Hepatocyte (in vitro differentiated cells): Measurements from ENCODE around the gene CARS1. TPM values are rescaled to one million over a fixed set of nuclear protein-coding genes. Genes with fewer than 3 reads are reported as not detected.

ENCODE experiments used
- DNase-seq: peaks from one replicate; pipeline ENCODE4 v3.0.0-alpha.2; 2016; ENCODE audit warnings: low spot score
- H2AFZ ChIP-seq: fragments of 200-600 bp; sonication (generic); 2 replicates; pipeline ENCODE4 v1.6.0; 2016; ENCODE audit warnings: antibody characterized with exemption, mild to moderate bottlenecking
- H3K27ac ChIP-seq: fragments of 200-600 bp; sonication (generic); 2 replicates; pipeline ENCODE4 v1.5.1; 2016; ENCODE audit warnings: mild to moderate bottlenecking
- H3K27me3 ChIP-seq: fragments of 200-600 bp; sonication (generic); 2 replicates; pipeline ENCODE4 v1.6.1; 2016
- H3K36me3 ChIP-seq: fragments of 200-600 bp; sonication (generic); replicated peaks from 2 replicates; pipeline ENCODE4 v1.5.1; 2016; ENCODE audit warnings: low read depth; ENCODE audit not compliant: insufficient read depth
- H3K4me1 ChIP-seq: fragments of 200-600 bp; sonication (generic); 2 replicates; pipeline ENCODE4 v1.5.1; 2016; ENCODE audit warnings: mild to moderate bottlenecking, moderate library complexity; ENCODE audit not compliant: insufficient read depth
- H3K4me2 ChIP-seq: fragments of 200-600 bp; sonication (generic); 2 replicates; pipeline ENCODE4 v1.6.0; 2016
- H3K4me3 ChIP-seq: fragments of 200-600 bp; sonication (generic); 2 replicates; pipeline ENCODE4 v1.5.1; 2016; ENCODE audit warnings: mild to moderate bottlenecking
- H3K79me2 ChIP-seq: fragments of 200-600 bp; sonication (generic); 2 replicates; pipeline ENCODE4 v1.6.0; 2017; ENCODE audit warnings: mild to moderate bottlenecking
- H3K9me2 ChIP-seq: fragments of 200-600 bp; sonication (generic); replicated peaks from 2 replicates; pipeline ENCODE4 v1.6.0; 2017; ENCODE audit warnings: mild to moderate bottlenecking; ENCODE audit not compliant: insufficient read depth
- H3K9me3 ChIP-seq: fragments of 200-600 bp; sonication (generic); 2 replicates; pipeline ENCODE4 v1.5.1; 2016; ENCODE audit warnings: low read depth, mild to moderate bottlenecking
- H4K20me1 ChIP-seq: fragments of 200-600 bp; sonication (generic); 2 replicates; pipeline ENCODE4 v1.6.0; 2016; ENCODE audit warnings: mild to moderate bottlenecking; ENCODE audit not compliant: insufficient read depth, poor library complexity, severe bottlenecking
- CTCF ChIP-seq: fragments of 200-600 bp; sonication (generic); IDR thresholded peaks from 2 replicates; pipeline ENCODE4 v1.5.1; 2016; ENCODE audit warnings: antibody characterized with exemption, mild to moderate bottlenecking; ENCODE audit not compliant: poor library complexity
- EZH2 ChIP-seq: fragments of 200-600 bp; sonication (generic); IDR thresholded peaks from 2 replicates; pipeline ENCODE4 v1.6.1; 2016; ENCODE audit warnings: antibody characterized with exemption, mild to moderate bottlenecking, borderline replicate concordance
- EZH2phosphoT487 ChIP-seq: fragments of 200-600 bp; sonication (generic); IDR thresholded peaks from one replicate; pipeline ENCODE4 v1.6.1; 2018; ENCODE audit warnings: antibody characterized with exemption, mild to moderate bottlenecking, low read depth, moderate library complexity; ENCODE audit not compliant: unreplicated experiment, severe bottlenecking
- WGBS: methylation state at CpG from one replicate; pipeline ENCODE4 v1.1.6; 2016; ENCODE audit warnings: low lambda C conversion rate; ENCODE audit errors: missing lambda C conversion rate; 5-methylcytosine and 5-hydroxymethylcytosine counted together
- polyA plus RNA-seq: library from polyadenylated mRNA; unstranded; fragments of >200 nt; fragmentation: Nextera tagmentation; extraction: Ambion mirVana; gene quantifications from 2 replicates; pipeline ENCODE4 v1.2.1, GENCODE V29; 2016
- total RNA-seq: library from RNA; depleted of rRNA; stranded (reverse); fragments of >200 nt; gene quantifications from 2 replicates; pipeline ENCODE4 v1.2.3, GENCODE V29; 2014

Gene CARS1
- total and polyA plus RNA-seq, 2 experiments from 2014 or later = 35.5 to 42.0 TPM

GRCh38 chr11:3022982-3023381, 34.2 kb downstream of the CARS1 start:
- H3K27ac ChIP-seq = no peak overlapping the region
- no peak for TF ChIP-seq EZH2
- TF ChIP-seq CTCF = no peak
- no peak for TF ChIP-seq EZH2phosphoT487
- peaks cover 9% of the 10 kb centered on the region for H3K4me1 ChIP-seq
- no peak overlapping the region for H2AFZ ChIP-seq
- 79% methylated on average over 4 of the region's 4 CpGs for WGBS
- no peak overlapping the region for H3K4me2 ChIP-seq
- H3K79me2 ChIP-seq = no peaks in the 10 kb centered on the region
- no peaks in the 10 kb centered on the region for H3K9me2 ChIP-seq
- H3K4me3 ChIP-seq = no peak overlapping the region
- H3K9me3 ChIP-seq = no peaks in the 10 kb centered on the region
- H3K36me3 ChIP-seq = no peaks in the 10 kb centered on the region
- H3K27me3 ChIP-seq = no peaks in the 10 kb centered on the region
- H4K20me1 ChIP-seq = no peaks in the 10 kb centered on the region
- peak; percentile 30 for DNase-seq

GRCh38 chr11:3022300-3022967, 34.8 kb downstream of the CARS1 start:
- no peak overlapping the region for H3K4me3 ChIP-seq
- H2AFZ ChIP-seq = no peak overlapping the region
- H3K27me3 ChIP-seq = no peaks in the 10 kb centered on the region
- no peak overlapping the region for H3K4me2 ChIP-seq
- H3K27ac ChIP-seq = no peak overlapping the region
- H3K4me1 ChIP-seq = peaks cover 9% of the 10 kb centered on the region
- TF ChIP-seq CTCF = no peak
- TF ChIP-seq EZH2phosphoT487 = no peak
- TF ChIP-seq EZH2 = no peak
- H3K36me3 ChIP-seq = no peaks in the 10 kb centered on the region
- WGBS = 97% methylated on average over 14 of the region's 14 CpGs
- DNase-seq = no peak
- H3K9me3 ChIP-seq = no peaks in the 10 kb centered on the region
- no peaks in the 10 kb centered on the region for H4K20me1 ChIP-seq
- no peaks in the 10 kb centered on the region for H3K79me2 ChIP-seq
- H3K9me2 ChIP-seq = no peaks in the 10 kb centered on the region

- Histone ChIP-seq H3K4me3 (no peak overlapping the region), H3K4me2 (no peak overlapping the region), H3K36me3 (no peaks in the 10 kb centered on the region), H3K9me3 (no peaks in the 10 kb centered on the region), H3K27me3 (no peaks in the 10 kb centered on the region), H3K4me1 (peaks cover 9% of the 10 kb centered on the region), H2AFZ (no peak overlapping the region), H3K9me2 (no peaks in the 10 kb centered on the region), H3K27ac (no peak overlapping the region), H3K79me2 (no peaks in the 10 kb centered on the region), H4K20me1 (no peaks in the 10 kb centered on the region)
- 54% methylated on average over 4 of the region's 4 CpGs for WGBS
- peak; percentile 68 for DNase-seq
- TF ChIP-seq EZH2phosphoT487 (no peak), CTCF (peak; percentile 50)
Measured at GRCh38 chr11:3021125-3021524, 36.1 kb downstream of the CARS1 start.
